Right renal cortex interstitium (tissue), 3 donors: ENCODE results near the gene CATSPERZ. TPM values are rescaled to one million over a fixed set of nuclear protein-coding genes. Genes with fewer than 3 reads are reported as not detected.

Experiments used
- DNase-seq, 3 donors: peaks; one replicate each; pipeline ENCODE4 v3.0.0-alpha.2; 2013; ENCODE audit warnings: low read depth in 3 of 3, low spot score in 2 of 3
- polyA plus RNA-seq, 3 donors: library from polyadenylated mRNA; unstranded; fragments of 120-200 nt; gene quantifications; one replicate each; pipeline ENCODE4 v1.2.1, GENCODE V29; 2013; ENCODE audit not compliant: insufficient read length in 3 of 3

The CATSPERZ gene
- not detected for polyA plus RNA-seq

GRCh38 chr11:64299847-64300648 lies at the start of gene CATSPERZ:
CATSPERZ (plus strand) TSS chr11:64300358; CDS start chr11:64300411, 53 bp downstream.
- no peak for DNase-seq

GRCh38 chr11:64250415-64251015 lies 49.6 kb upstream of the CATSPERZ start:
- no peak for DNase-seq

- no peak for DNase-seq
Measured at GRCh38 chr11:64251016-64251752, 49.0 kb upstream of the CATSPERZ start, which contains the start of gene PLCB3. PLCB3 (plus strand) TSS chr11:64251530; CDS start chr11:64251650, 120 bp downstream.

GRCh38 chr11:64251753-64252002 lies 48.5 kb upstream of the CATSPERZ start:
- no peak for DNase-seq

GRCh38 chr11:64252003-64252872 lies 47.9 kb upstream of the CATSPERZ start:
- DNase-seq: no peak

- DNase-seq: no peak
Measured at GRCh38 chr11:64253043-64253442, 47.1 kb upstream of the CATSPERZ start.

- no peak for DNase-seq
Measured at GRCh38 chr11:64253481-64253880, 46.7 kb upstream of the CATSPERZ start.

GRCh38 chr11:64254326-64254725 lies 45.8 kb upstream of the CATSPERZ start:
- DNase-seq: no peak

- no peak for DNase-seq
Measured at GRCh38 chr11:64255135-64256128, 44.7 kb upstream of the CATSPERZ start.

- DNase-seq: no peak
Measured at GRCh38 chr11:64256300-64256699, 43.9 kb upstream of the CATSPERZ start.

- no peak for DNase-seq
Measured at GRCh38 chr11:64258356-64258755, 41.8 kb upstream of the CATSPERZ start.

- DNase-seq: no peak
Measured at GRCh38 chr11:64258946-64259532, 41.1 kb upstream of the CATSPERZ start.

GRCh38 chr11:64259533-64260067 lies 40.6 kb upstream of the CATSPERZ start:
- no peak for DNase-seq

GRCh38 chr11:64260147-64260708 lies 39.9 kb upstream of the CATSPERZ start:
- no peak for DNase-seq

GRCh38 chr11:64261556-64262080 lies 38.5 kb upstream of the CATSPERZ start:
- DNase-seq: no peak

- DNase-seq: no peak
Measured at GRCh38 chr11:64262271-64263002, 37.7 kb upstream of the CATSPERZ start.
